ENCODE data around the gene STX1B. TPM values are rescaled to one million over a fixed set of nuclear protein-coding genes. Genes with fewer than 3 reads are reported as not detected.
"Not testable (repeated sequence)": the region's sequence is repeated elsewhere in the genome, so short reads cannot be mapped to it uniquely, and the experiment has no call there.

STX1B gene
- total and polyA plus RNA-seq, 2 experiments from 2014 or later, result 5.6 to 13.7 TPM

DNA sequence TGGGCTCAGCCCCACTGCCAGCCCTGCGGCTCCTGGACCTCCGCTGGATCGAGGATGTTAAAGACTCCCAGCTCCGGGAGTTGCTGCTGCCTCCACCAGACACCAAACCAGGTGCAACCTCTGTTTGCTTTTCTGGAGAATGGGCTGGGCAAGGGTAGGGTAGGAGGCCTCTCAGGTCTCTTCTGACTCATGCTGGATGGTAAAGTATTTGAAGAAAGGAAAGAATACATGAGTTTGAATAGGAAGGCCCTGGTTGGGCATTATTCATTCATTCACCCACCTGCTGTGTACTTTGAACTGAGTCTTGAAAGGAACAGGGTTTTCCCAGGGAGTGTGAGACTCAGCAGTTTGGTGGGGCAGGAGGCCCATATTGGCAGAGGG is 68.0 kb downstream of the STX1B start:
- Histone ChIP-seq H3K9me3 (ENCODE audit: low read depth) (no peaks in the 10 kb centered on the region), H3K4me1 (ENCODE audit: low read depth) (no peaks in the 10 kb centered on the region), H3K27ac (no peak overlapping the region), H3K27me3 (no peaks in the 10 kb centered on the region), H3K4me3 (no peak overlapping the region), H3K36me3 (peaks cover 19% of the 10 kb centered on the region)
- DNase-seq (ENCODE audit: low read depth in 1 of 2, low spot score in 1 of 2), result no peak
- TF ChIP-seq, protein P1, sequence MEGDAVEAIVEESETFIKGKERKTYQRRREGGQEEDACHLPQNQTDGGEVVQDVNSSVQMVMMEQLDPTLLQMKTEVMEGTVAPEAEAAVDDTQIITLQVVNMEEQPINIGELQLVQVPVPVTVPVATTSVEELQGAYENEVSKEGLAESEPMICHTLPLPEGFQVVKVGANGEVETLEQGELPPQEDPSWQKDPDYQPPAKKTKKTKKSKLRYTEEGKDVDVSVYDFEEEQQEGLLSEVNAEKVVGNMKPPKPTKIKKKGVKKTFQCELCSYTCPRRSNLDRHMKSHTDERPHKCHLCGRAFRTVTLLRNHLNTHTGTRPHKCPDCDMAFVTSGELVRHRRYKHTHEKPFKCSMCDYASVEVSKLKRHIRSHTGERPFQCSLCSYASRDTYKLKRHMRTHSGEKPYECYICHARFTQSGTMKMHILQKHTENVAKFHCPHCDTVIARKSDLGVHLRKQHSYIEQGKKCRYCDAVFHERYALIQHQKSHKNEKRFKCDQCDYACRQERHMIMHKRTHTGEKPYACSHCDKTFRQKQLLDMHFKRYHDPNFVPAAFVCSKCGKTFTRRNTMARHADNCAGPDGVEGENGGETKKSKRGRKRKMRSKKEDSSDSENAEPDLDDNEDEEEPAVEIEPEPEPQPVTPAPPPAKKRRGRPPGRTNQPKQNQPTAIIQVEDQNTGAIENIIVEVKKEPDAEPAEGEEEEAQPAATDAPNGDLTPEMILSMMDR (IDR thresholded peaks at IDR 0.05; ENCODE audit: low read depth, low read length), result no peak

DNA sequence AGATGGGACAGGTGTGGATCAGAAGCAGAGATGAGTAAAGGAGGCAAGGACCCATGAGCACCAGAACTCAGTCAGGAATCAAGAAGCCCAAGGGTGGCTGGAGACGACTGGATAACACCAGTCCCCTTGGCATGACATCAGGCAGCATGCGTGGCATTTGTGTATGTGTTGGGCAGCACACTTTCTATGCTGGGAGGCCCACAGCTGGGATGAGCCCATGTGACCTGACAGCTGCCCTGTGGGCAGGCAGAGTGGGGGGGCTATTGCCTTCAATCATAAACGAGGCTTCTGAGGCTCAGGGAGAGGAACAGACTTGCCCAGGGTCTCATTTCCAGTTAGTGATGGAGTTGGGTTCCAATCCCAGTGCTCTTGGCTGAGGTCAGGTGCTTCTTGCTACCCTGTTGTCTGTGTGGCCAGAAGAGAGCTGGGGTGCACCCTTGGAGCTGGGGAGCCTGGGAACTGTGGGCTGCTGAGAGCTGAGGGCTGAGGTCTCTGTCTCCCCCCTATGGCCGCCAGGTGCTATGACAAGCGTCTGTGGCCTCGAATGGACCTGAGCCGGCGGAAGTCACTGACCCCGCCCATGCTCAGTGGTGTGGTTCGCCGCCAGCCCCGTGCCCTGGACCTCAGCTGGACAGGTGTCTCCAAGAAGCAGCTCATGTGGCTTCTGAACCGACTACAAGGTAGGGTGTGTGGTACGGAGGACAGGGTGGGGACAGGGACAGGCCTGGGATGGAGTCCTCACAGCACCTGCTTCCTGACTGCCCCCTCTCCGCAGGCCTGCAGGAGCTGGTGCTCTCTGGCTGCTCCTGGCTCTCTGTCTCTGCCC is 68.6 kb downstream of the STX1B start:
- Histone ChIP-seq H3K36me3 (peaks cover 19% of the 10 kb centered on the region), H3K4me3 (no peak overlapping the region), H3K9me3 (ENCODE audit: low read depth) (no peaks in the 10 kb centered on the region), H3K27me3 (no peaks in the 10 kb centered on the region), H3K4me1 (ENCODE audit: low read depth) (no peaks in the 10 kb centered on the region), H3K27ac (peak overlapping the region; percentile 12)
- DNase-seq (ENCODE audit: low read depth in 1 of 2, low spot score in 1 of 2), result peak; percentile 71 to 77
- TF ChIP-seq, protein P1 (IDR thresholded peaks at IDR 0.05; ENCODE audit: low read depth, low read length), result peak; percentile 95

DNA sequence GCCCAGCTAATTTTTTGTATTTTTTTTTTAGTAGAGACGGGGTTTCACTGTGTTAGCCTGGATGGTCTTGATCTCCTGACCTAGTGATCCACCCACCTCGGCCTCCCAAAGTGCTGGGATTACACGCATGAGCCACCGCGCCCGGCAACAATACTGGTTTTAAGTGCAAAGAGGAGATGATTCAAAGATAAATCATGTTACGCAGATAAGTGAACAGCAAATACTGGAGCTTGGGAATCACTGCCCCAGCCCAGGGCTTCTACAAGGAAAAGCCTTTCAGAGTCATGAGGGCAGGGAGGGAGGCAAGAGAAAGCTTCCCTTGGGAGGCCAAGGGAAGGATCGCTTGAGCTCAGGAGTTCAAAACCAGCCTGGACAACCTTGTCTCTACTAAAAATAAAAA is 70.9 kb downstream of the STX1B start:
- not testable (repeated sequence) for DNase-seq (ENCODE audit: low read depth in 1 of 2, low spot score in 1 of 2); H3K4me1 ChIP-seq (ENCODE audit: low read depth); H3K27me3 ChIP-seq; H3K9me3 ChIP-seq (ENCODE audit: low read depth); H3K4me3 ChIP-seq; H3K27ac ChIP-seq
- peaks cover 15% of the 10 kb centered on the region for H3K36me3 ChIP-seq

Other genes with a start within 250 kb of the STX1B start
- 7.1 and 9.1 TPM in 2 replicates for gene CFAP119, start 248.6 kb downstream of the STX1B start, total RNA-seq
- 7.4 and 16.4 TPM in 2 replicates for gene CFAP119, start 248.6 kb downstream of the STX1B start, polyA plus RNA-seq
- gene RNF40, start 248.3 kb downstream of the STX1B start, total RNA-seq, result 91.8 and 104 TPM in 2 replicates
- 64.5 and 76.3 TPM in 2 replicates for gene RNF40, start 248.3 kb downstream of the STX1B start, polyA plus RNA-seq
- 41.7 and 50.9 TPM in 2 replicates for gene ZNF629, start 223.4 kb downstream of the STX1B start, total RNA-seq
- gene ZNF629, start 223.4 kb downstream of the STX1B start, polyA plus RNA-seq, result 20.1 and 22.2 TPM in 2 replicates
- gene BCL7C, start 116.6 kb downstream of the STX1B start, total RNA-seq, result 39.8 and 53.0 TPM in 2 replicates
- 50.5 and 60.6 TPM in 2 replicates for gene BCL7C, start 116.6 kb downstream of the STX1B start, polyA plus RNA-seq
- 4.9 and 5.0 TPM in 2 replicates for gene CTF1, start 114.0 kb downstream of the STX1B start, total RNA-seq
- gene CTF1, start 114.0 kb downstream of the STX1B start, polyA plus RNA-seq, result 14.0 and 23.4 TPM in 2 replicates
- gene FBXL19, start 87.1 kb downstream of the STX1B start, total RNA-seq, result 55.1 and 60.0 TPM in 2 replicates
- 3.9 and 4.0 TPM in 2 replicates for gene FBXL19, start 87.1 kb downstream of the STX1B start, polyA plus RNA-seq
- gene ORAI3, start 61.6 kb downstream of the STX1B start, total RNA-seq, result 88.5 and 123 TPM in 2 replicates
- 94.5 and 101 TPM in 2 replicates for gene ORAI3, start 61.6 kb downstream of the STX1B start, polyA plus RNA-seq
- gene SETD1A, start 52.9 kb downstream of the STX1B start, total RNA-seq, result 10.4 and 32.3 TPM in 2 replicates
- gene SETD1A, start 52.9 kb downstream of the STX1B start, polyA plus RNA-seq, result 1.9 and 4.4 TPM in 2 replicates
- 5.8 and 6.5 TPM in 2 replicates for gene HSD3B7, start 25.4 kb downstream of the STX1B start, total RNA-seq
- gene HSD3B7, start 25.4 kb downstream of the STX1B start, polyA plus RNA-seq, result 7.5 and 8.5 TPM in 2 replicates
- gene STX4, start 22.9 kb upstream of the STX1B start, total RNA-seq, result 25.3 and 26.7 TPM in 2 replicates
- 48.3 and 53.2 TPM in 2 replicates for gene STX4, start 22.9 kb upstream of the STX1B start, polyA plus RNA-seq
- 16.2 and 18.2 TPM in 2 replicates for gene ZNF668, start 63.6 kb upstream of the STX1B start, total RNA-seq
- gene ZNF668, start 63.6 kb upstream of the STX1B start, polyA plus RNA-seq, result 7.4 and 10.0 TPM in 2 replicates
- gene ZNF646, start 63.8 kb upstream of the STX1B start, total RNA-seq, result 20.3 and 32.6 TPM in 2 replicates
- gene ZNF646, start 63.8 kb upstream of the STX1B start, polyA plus RNA-seq, result 7.1 and 8.5 TPM in 2 replicates
- 2.7 and 5.8 TPM in 2 replicates for gene PRSS53, start 78.3 kb upstream of the STX1B start, total RNA-seq
- gene PRSS53, start 78.3 kb upstream of the STX1B start, polyA plus RNA-seq, result 0.35 and 0.94 TPM in 2 replicates
- 146 and 148 TPM in 2 replicates for gene VKORC1, start 84.2 kb upstream of the STX1B start, total RNA-seq
- 161 and 188 TPM in 2 replicates for gene VKORC1, start 84.2 kb upstream of the STX1B start, polyA plus RNA-seq
- 109 and 121 TPM in 2 replicates for gene BCKDK, start 97.7 kb upstream of the STX1B start, total RNA-seq
- 147 and 151 TPM in 2 replicates for gene BCKDK, start 97.7 kb upstream of the STX1B start, polyA plus RNA-seq
- 88.8 and 112 TPM in 2 replicates for gene KAT8, start 107.0 kb upstream of the STX1B start, total RNA-seq
- 63.0 and 80.6 TPM in 2 replicates for gene KAT8, start 107.0 kb upstream of the STX1B start, polyA plus RNA-seq
- 11.6 TPM in 2 replicates for gene PRSS8, start 125.1 kb upstream of the STX1B start, total RNA-seq
- gene PRSS8, start 125.1 kb upstream of the STX1B start, polyA plus RNA-seq, result 19.5 and 22.5 TPM in 2 replicates
- 0.63 and 1.1 TPM in 2 replicates for gene PRSS36, start 139.4 kb upstream of the STX1B start, total RNA-seq
- 1.8 and 3.3 TPM in 2 replicates for gene PRSS36, start 139.4 kb upstream of the STX1B start, polyA plus RNA-seq
- gene FUS, start 169.5 kb upstream of the STX1B start, total RNA-seq, result 40.6 and 54.4 TPM in 2 replicates
- gene FUS, start 169.5 kb upstream of the STX1B start, polyA plus RNA-seq, result 386 and 618 TPM in 2 replicates
- gene PYCARD, start 192.1 kb upstream of the STX1B start, total RNA-seq, result 1.4 and 2.7 TPM in 2 replicates
- gene PYCARD, start 192.1 kb upstream of the STX1B start, polyA plus RNA-seq, result 2.3 and 5.2 TPM in 2 replicates
- 0.21 and 0.51 TPM in 2 replicates for gene TRIM72, start 203.5 kb upstream of the STX1B start, total RNA-seq
- not detected in 2 replicates for gene TRIM72, start 203.5 kb upstream of the STX1B start, polyA plus RNA-seq
- not detected in 2 replicates for gene PYDC1, start 206.5 kb upstream of the STX1B start, total RNA-seq
- 0.30 TPM in 1 of 2 replicates, not detected in the other for gene PYDC1, start 206.5 kb upstream of the STX1B start, polyA plus RNA-seq
- 0.07 TPM in 1 of 2 replicates, not detected in the other for gene ITGAM, start 249.3 kb upstream of the STX1B start, total RNA-seq
- not detected in 2 replicates for gene ITGAM, start 249.3 kb upstream of the STX1B start, polyA plus RNA-seq

Measured in cardiac muscle cell (in vitro differentiated cells and primary cell).